Measurements from ENCODE around the gene CLDN6.

- TF ChIP-seq POLR2A (IDR thresholded peaks at IDR 0.05) (no peak), CTCF (IDR thresholded peaks at IDR 0.05) (no peak)
These were observed 39.5 kb upstream of the CLDN6 start for GRCh38 chr16:3057181-3058138.

All from gastroesophageal sphincter (tissue), 3 donors.